H9 (cell line): ENCODE measurements around the gene AIFM1. TPM values are rescaled to one million over a fixed set of nuclear protein-coding genes. Genes with fewer than 3 reads are reported as not detected.
A peak's percentile ranks its signal among the peaks of the same experiment; 100 is the strongest.

ENCODE experiments used
- DNase-seq: peaks from one replicate; pipeline ENCODE4 v3.0.0-alpha.2; 2017
- H2AFZ ChIP-seq: one replicate; pipeline ENCODE4 v1.6.1; 2013; ENCODE audit warnings: mild to moderate bottlenecking, low read length, control low read depth, moderate library complexity
- H2AK5ac ChIP-seq: 2 replicates; pipeline ENCODE4 v1.6.1; 2013; ENCODE audit warnings: low read length, control low read depth, mixed read lengths; ENCODE audit not compliant: insufficient read length
- H2BK120ac ChIP-seq: one replicate; pipeline ENCODE4 v1.6.1; 2013; ENCODE audit warnings: low read depth, mild to moderate bottlenecking, low read length, control low read depth, inconsistent platforms; ENCODE audit not compliant: poor library complexity, severe bottlenecking
- H2BK12ac ChIP-seq: 2 replicates; pipeline ENCODE4 v1.6.1; 2013; ENCODE audit warnings: low read length, control low read depth, mixed read lengths, low read depth; ENCODE audit not compliant: insufficient read length
- H2BK15ac ChIP-seq: 2 replicates; pipeline ENCODE4 v1.6.1; 2013; ENCODE audit warnings: low read depth, low read length, control low read depth
- H2BK20ac ChIP-seq: one replicate; pipeline ENCODE4 v1.6.1; 2013; ENCODE audit warnings: low read depth, mild to moderate bottlenecking, low read length, control low read depth, inconsistent platforms; ENCODE audit not compliant: poor library complexity, severe bottlenecking
- H2BK5ac ChIP-seq: 2 replicates; pipeline ENCODE4 v1.6.1; 2013; ENCODE audit warnings: low read length, control low read depth, mixed read lengths; ENCODE audit not compliant: insufficient read length
- H3K14ac ChIP-seq: 2 replicates; pipeline ENCODE4 v1.6.1; 2013; ENCODE audit warnings: low read length, control low read depth; ENCODE audit not compliant: insufficient read depth
- H3K18ac ChIP-seq: 2 replicates; pipeline ENCODE4 v1.6.1; 2013; ENCODE audit warnings: low read depth, mild to moderate bottlenecking, mixed read lengths, low read length, control low read depth; ENCODE audit not compliant: insufficient read length
- H3K23ac ChIP-seq: 2 replicates; pipeline ENCODE4 v1.6.1; 2013; ENCODE audit warnings: low read length, control low read depth, mixed read lengths, low read depth; ENCODE audit not compliant: insufficient read length
- H3K23me2 ChIP-seq: 2 replicates; pipeline ENCODE4 v1.6.1; 2013; ENCODE audit warnings: low read depth, mild to moderate bottlenecking, mixed read lengths, low read length, control low read depth; ENCODE audit not compliant: insufficient read length, poor library complexity, severe bottlenecking
- H3K27ac ChIP-seq: 2 replicates; pipeline ENCODE4 v1.5.1; 2013; ENCODE audit warnings: low read length, control low read depth, mixed read lengths, low read depth; ENCODE audit not compliant: insufficient read length
- H3K27me3 ChIP-seq: 2 replicates; pipeline ENCODE4 v1.6.1; 2013; ENCODE audit warnings: low read length, control low read depth, inconsistent platforms; ENCODE audit not compliant: insufficient read depth
- H3K4ac ChIP-seq: 2 replicates; pipeline ENCODE4 v1.6.1; 2013; ENCODE audit warnings: low read depth, mild to moderate bottlenecking, control low read depth, inconsistent platforms, low read length, moderate library complexity
- H3K4me1 ChIP-seq: 2 replicates; pipeline ENCODE4 v1.6.1; 2013; ENCODE audit warnings: low read length, control low read depth, inconsistent platforms; ENCODE audit not compliant: insufficient read depth
- H3K4me2 ChIP-seq: 2 replicates; pipeline ENCODE4 v1.6.1; 2013; ENCODE audit warnings: low read length, control low read depth, mixed read lengths; ENCODE audit not compliant: insufficient read length, insufficient read depth
- H3K56ac ChIP-seq: 2 replicates; pipeline ENCODE4 v1.6.1; 2013; ENCODE audit warnings: low read depth, mild to moderate bottlenecking, mixed read lengths, low read length, control low read depth; ENCODE audit not compliant: insufficient read length
- H3K79me1 ChIP-seq: 2 replicates; pipeline ENCODE4 v1.6.1; 2013; ENCODE audit warnings: low read depth, mild to moderate bottlenecking, moderate library complexity, low read length, control low read depth, inconsistent platforms; ENCODE audit not compliant: insufficient read depth, poor library complexity, severe bottlenecking
- H3K79me2 ChIP-seq: 2 replicates; pipeline ENCODE4 v1.6.1; 2013; ENCODE audit warnings: low read length, control low read depth, inconsistent platforms; ENCODE audit not compliant: insufficient read depth
- H3K9ac ChIP-seq: 2 replicates; pipeline ENCODE4 v1.6.1; 2013; ENCODE audit warnings: low read length, control low read depth, mixed read lengths; ENCODE audit not compliant: insufficient read length; ENCODE audit errors: extremely low read depth
- H3K9me3 ChIP-seq: one replicate; pipeline ENCODE4 v1.6.1; 2013; ENCODE audit warnings: low read depth, low read length, inconsistent platforms; ENCODE audit not compliant: control insufficient read depth
- H3T11ph ChIP-seq: one replicate; pipeline ENCODE4 v1.6.1; 2013; ENCODE audit warnings: mild to moderate bottlenecking, low read length, control low read depth, inconsistent platforms
- H4K20me1 ChIP-seq: one replicate; pipeline ENCODE4 v1.6.1; 2013; ENCODE audit not compliant: control insufficient read depth, insufficient read length, insufficient read depth
- H4K5ac ChIP-seq: 2 replicates; pipeline ENCODE4 v1.6.1; 2013; ENCODE audit warnings: low read depth, mild to moderate bottlenecking, mixed read lengths, low read length, control low read depth; ENCODE audit not compliant: insufficient read length
- H4K8ac ChIP-seq: replicated peaks from 2 replicates; pipeline ENCODE4 v1.6.1; 2013; ENCODE audit warnings: low read length, control low read depth, mixed read lengths, low read depth; ENCODE audit not compliant: insufficient read length
- H4K91ac ChIP-seq: 2 replicates; pipeline ENCODE4 v1.6.1; 2013; ENCODE audit warnings: low read depth, mild to moderate bottlenecking, moderate library complexity, mixed read lengths, low read length, control low read depth; ENCODE audit not compliant: insufficient read length
- H3K27ac Mint-ChIP-seq, 3 experiments: 2 replicates in 2 of 3; 3 replicates in 1 of 3; pipeline ENCODE4 v1.8.0; 2020 to 2021; ENCODE audit warnings: mixed read lengths in 3 of 3, mild to moderate bottlenecking in 1 of 3, moderate library complexity in 1 of 3
- H3K27me3 Mint-ChIP-seq: 2 replicates; pipeline ENCODE4 v1.8.0; 2021; ENCODE audit warnings: low read depth, mild to moderate bottlenecking, moderate library complexity, mixed read lengths
- H3K36me3 Mint-ChIP-seq, 3 experiments: 2 replicates in 2 of 3; 3 replicates in 1 of 3; pipeline ENCODE4 v1.8.0; 2020 to 2021; ENCODE audit warnings: low read depth in 3 of 3, mixed read lengths in 3 of 3; ENCODE audit not compliant: insufficient read depth in 1 of 3
- H3K4me1 Mint-ChIP-seq, 2 experiments: 2 replicates each; pipeline ENCODE4 v1.8.0; 2020; ENCODE audit warnings: mixed read lengths in 2 of 2
- H3K4me3 Mint-ChIP-seq, 2 experiments: 2 replicates in 1 of 2; 3 replicates in 1 of 2; pipeline ENCODE4 v1.8.0; 2020 to 2021; ENCODE audit warnings: mild to moderate bottlenecking in 2 of 2, mixed read lengths in 2 of 2, moderate library complexity in 1 of 2
- H3K9me3 Mint-ChIP-seq, 2 experiments: 2 replicates in 1 of 2; 3 replicates in 1 of 2; pipeline ENCODE4 v1.8.0; 2020; ENCODE audit warnings: mild to moderate bottlenecking in 2 of 2, mixed read lengths in 2 of 2, moderate library complexity in 1 of 2
- WGBS: extraction: QIAGEN DNeasy Blood & Tissue Kit; methylation state at CpG from one replicate; pipeline ENCODE4 v1.1.7; 2013; ENCODE audit warnings: missing lambda C conversion rate, low lambda C conversion rate, mixed read lengths; ENCODE audit not compliant: insufficient read length; ENCODE audit errors: extremely low coverage; 5-methylcytosine and 5-hydroxymethylcytosine counted together
- total RNA-seq: library from RNA; stranded (reverse); gene quantifications from 2 replicates; pipeline ENCODE4 v1.2.1, GENCODE V29; 2021
- TF ChIP-seq, protein P1 (sequence below): fragments of 200-600 bp; sonication (generic); conservative IDR thresholded peaks from 3 replicates; pipeline ENCODE4 v1.8.0; 2021; ENCODE audit warnings: antibody characterized with exemption, mild to moderate bottlenecking

The AIFM1 gene
- total RNA-seq, 1 experiment from 2014 or later: 43.7 TPM

DNA sequence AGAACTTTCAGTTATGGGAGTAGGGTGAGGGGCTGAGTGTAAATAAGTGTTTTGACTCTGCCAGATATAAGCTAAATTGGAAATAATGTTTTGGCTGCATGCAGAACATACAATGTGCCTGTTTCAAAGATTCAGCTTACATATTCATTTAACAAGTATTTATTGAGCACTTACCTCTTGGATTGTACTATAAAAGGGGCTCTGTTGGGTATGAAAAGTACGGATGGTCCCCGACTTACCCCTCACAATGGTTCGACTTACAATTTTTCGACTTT lies 799 bp upstream of the AIFM1 start:
- Histone ChIP-seq H2BK120ac (no peak overlapping the region), H3K18ac (no peak overlapping the region), H3K23me2 (peaks cover 3% of the 10 kb centered on the region), H3K9ac (no peak overlapping the region), H4K91ac (no peak overlapping the region), H3K4me2 (peak overlapping the region; percentile 94), H4K8ac (no peak overlapping the region), H3K27ac (no peak overlapping the region), H2AK5ac (no peak overlapping the region), H3T11ph (no peak overlapping the region), H3K14ac (no peak overlapping the region), H4K20me1 (no peaks in the 10 kb centered on the region), H2BK12ac (no peak overlapping the region), H3K4ac (no peak overlapping the region), H3K56ac (no peak overlapping the region), H2AFZ (no peak overlapping the region), H3K23ac (no peak overlapping the region), H2BK5ac (no peak overlapping the region), H3K9me3 (peaks cover 13% of the 10 kb centered on the region), H3K79me1 (no peaks in the 10 kb centered on the region), H2BK20ac (no peak overlapping the region), H2BK15ac (no peak overlapping the region), H3K4me1 (no peaks in the 10 kb centered on the region), H4K5ac (no peak overlapping the region), H3K27me3 (no peaks in the 10 kb centered on the region), H3K79me2 (peaks cover 4% of the 10 kb centered on the region; the same call in 1 of the 2 replicates)
- Mint-ChIP-seq H3K27me3 (no peaks in the 10 kb centered on the region; the same call in 1 of the 2 replicates), H3K4me3 (peak overlapping the region; percentile 92 to 93), H3K27ac (peak overlapping the region in 1 of 3 experiments; percentile 97; a peak in 1 of 7 replicates), H3K36me3 (peaks cover 0 to 1% (median 1%) of the 10 kb centered on the region in 3 experiments; a peak in 3 of 7 replicates), H3K9me3 (peaks cover 0 to 61% of the 10 kb centered on the region in 2 experiments; a peak in 4 of 5 replicates), H3K4me1 (peaks cover 9 to 14% of the 10 kb centered on the region in 2 experiments; a peak in 3 of 4 replicates)
- no CpG with 5 or more reads among the region's 4 CpGs for WGBS
- DNase-seq: no peak
- TF ChIP-seq, protein P1, sequence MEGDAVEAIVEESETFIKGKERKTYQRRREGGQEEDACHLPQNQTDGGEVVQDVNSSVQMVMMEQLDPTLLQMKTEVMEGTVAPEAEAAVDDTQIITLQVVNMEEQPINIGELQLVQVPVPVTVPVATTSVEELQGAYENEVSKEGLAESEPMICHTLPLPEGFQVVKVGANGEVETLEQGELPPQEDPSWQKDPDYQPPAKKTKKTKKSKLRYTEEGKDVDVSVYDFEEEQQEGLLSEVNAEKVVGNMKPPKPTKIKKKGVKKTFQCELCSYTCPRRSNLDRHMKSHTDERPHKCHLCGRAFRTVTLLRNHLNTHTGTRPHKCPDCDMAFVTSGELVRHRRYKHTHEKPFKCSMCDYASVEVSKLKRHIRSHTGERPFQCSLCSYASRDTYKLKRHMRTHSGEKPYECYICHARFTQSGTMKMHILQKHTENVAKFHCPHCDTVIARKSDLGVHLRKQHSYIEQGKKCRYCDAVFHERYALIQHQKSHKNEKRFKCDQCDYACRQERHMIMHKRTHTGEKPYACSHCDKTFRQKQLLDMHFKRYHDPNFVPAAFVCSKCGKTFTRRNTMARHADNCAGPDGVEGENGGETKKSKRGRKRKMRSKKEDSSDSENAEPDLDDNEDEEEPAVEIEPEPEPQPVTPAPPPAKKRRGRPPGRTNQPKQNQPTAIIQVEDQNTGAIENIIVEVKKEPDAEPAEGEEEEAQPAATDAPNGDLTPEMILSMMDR: no peak
